Thoracic aorta (tissue), 2 donors: ENCODE measurements around the gene P2RY10. TPM values are rescaled to one million over a fixed set of nuclear protein-coding genes. Genes with fewer than 3 reads are reported as not detected.

ENCODE experiments used
- ATAC-seq: fragments of 150-250 bp; one replicate; pipeline ENCODE4 v1.8.0; 2017; ENCODE audit warnings: low read depth; ENCODE audit not compliant: insufficient number of reproducible peaks, low FRiP score
- DNase-seq: peaks from one replicate; pipeline ENCODE4 v3.0.0-alpha.2; 2020; ENCODE audit warnings: low spot score
- H3K27ac ChIP-seq, 2 donors: fragments of 200-600 bp; sonication (generic); 1 replicate in 1 of 2; 2 replicates in 1 of 2; pipeline ENCODE4 v1.5.1; 2016; ENCODE audit warnings: mild to moderate bottlenecking in 2 of 2, moderate library complexity in 2 of 2
- H3K27me3 ChIP-seq: fragments of 200-600 bp; sonication (generic); replicated peaks from 2 replicates; pipeline ENCODE4 v1.6.0; 2016; ENCODE audit warnings: mild to moderate bottlenecking; ENCODE audit not compliant: insufficient read depth
- H3K36me3 ChIP-seq: fragments of 200-600 bp; sonication (generic); one replicate; pipeline ENCODE4 v1.5.1; 2016
- H3K4me1 ChIP-seq, 2 donors: fragments of 200-600 bp; sonication (generic); 1 replicate in 1 of 2; 2 replicates in 1 of 2; pipeline versions ENCODE4 v1.5.1 to v1.6.0; 2016; ENCODE audit warnings: low read depth in 2 of 2, mild to moderate bottlenecking in 1 of 2; ENCODE audit not compliant: control insufficient read depth in 1 of 2
- H3K4me3 ChIP-seq: fragments of 200-600 bp; sonication (generic); 2 replicates; pipeline ENCODE4 v1.5.1; 2016; ENCODE audit warnings: mild to moderate bottlenecking
- H3K9me3 ChIP-seq: fragments of 200-600 bp; sonication (generic); 2 replicates; pipeline ENCODE4 v1.5.1; 2016
- CTCF ChIP-seq: fragments of 200-600 bp; sonication (generic); IDR thresholded peaks from one replicate; pipeline ENCODE4 v1.5.1; 2019; ENCODE audit warnings: antibody characterized with exemption
- total RNA-seq, 2 donors: library from RNA; depleted of rRNA; stranded (reverse); fragments of >200 nt; gene quantifications; one replicate each; pipeline versions ENCODE4 v1.1.0 to v1.2.3, GENCODE V29; 2016

Gene P2RY10
- total RNA-seq, 2 donors from 2014 or later, result 0.54 to 2.5 TPM

- Histone ChIP-seq H3K4me1 (no peaks in the 10 kb centered on the region), H3K27ac (no peak overlapping the region), H3K4me3 (no peak overlapping the region), H3K9me3 (no peaks in the 10 kb centered on the region), H3K36me3 (no peaks in the 10 kb centered on the region), H3K27me3 (no peaks in the 10 kb centered on the region)
- DNase-seq (no peak), ATAC-seq (no peak)
- TF ChIP-seq CTCF, result no peak
These were observed 12.6 kb downstream of the P2RY10 start for GRCh38 chrX:78957768-78958130.

- H3K27me3 ChIP-seq, result no peaks in the 10 kb centered on the region
- TF ChIP-seq CTCF, result no peak
- H3K4me3 ChIP-seq, result no peak overlapping the region
These were observed 13.4 kb downstream of the P2RY10 start for GRCh38 chrX:78958419-78959116.

GRCh38 chrX:78960888-78961287 is 15.7 kb downstream of the P2RY10 start:
- Histone ChIP-seq H3K4me1 (no peaks in the 10 kb centered on the region), H3K36me3 (no peaks in the 10 kb centered on the region), H3K4me3 (no peak overlapping the region), H3K27me3 (no peaks in the 10 kb centered on the region), H3K9me3 (no peaks in the 10 kb centered on the region), H3K27ac (no peak overlapping the region)
- TF ChIP-seq CTCF, result no peak
- DNase-seq (no peak), ATAC-seq (no peak)

More at GRCh38 chrX:78958419-78959116, 13.4 kb downstream of the P2RY10 start:
- ATAC-seq (no peak), DNase-seq (no peak)
- Histone ChIP-seq H3K27ac (no peak overlapping the region), H3K4me1 (no peaks in the 10 kb centered on the region), H3K36me3 (no peaks in the 10 kb centered on the region), H3K9me3 (no peaks in the 10 kb centered on the region)

- no peaks in the 10 kb centered on the region for H3K9me3 ChIP-seq
- no peak overlapping the region for H3K4me3 ChIP-seq
- no peaks in the 10 kb centered on the region for H3K4me1 ChIP-seq
- ATAC-seq (no peak), DNase-seq (no peak)
- TF ChIP-seq CTCF, result no peak
- H3K36me3 ChIP-seq, result no peaks in the 10 kb centered on the region
- H3K27ac ChIP-seq, result no peak overlapping the region
- no peaks in the 10 kb centered on the region for H3K27me3 ChIP-seq
These were observed 19.4 kb downstream of the P2RY10 start for GRCh38 chrX:78964598-78964997.

GRCh38 chrX:78979789-78980464 is 34.7 kb downstream of the P2RY10 start:
- no peak overlapping the region for H3K4me3 ChIP-seq
- H3K36me3 ChIP-seq, result no peaks in the 10 kb centered on the region
- TF ChIP-seq CTCF, result no peak
- H3K4me1 ChIP-seq, result no peaks in the 10 kb centered on the region
- H3K27ac ChIP-seq, result no peak overlapping the region
- H3K9me3 ChIP-seq, result no peaks in the 10 kb centered on the region
- ATAC-seq, result no peak
- DNase-seq, result no peak
- no peaks in the 10 kb centered on the region for H3K27me3 ChIP-seq
